ENCODE results near the gene ANKRD39.
"Not testable (repeated sequence)": the region's sequence is repeated elsewhere in the genome, so short reads cannot be mapped to it uniquely, and the experiment has no call there.

ANKRD39 gene

GRCh38 chr2:96857667-96858372, at the start of gene ANKRD39:
TSS of gene ANKRD39 (minus strand) at chr2:96858016. CDS start at chr2:96857987, 29 bp downstream.
- DNase-seq (ENCODE audit: insufficient read length, low spot score): peak; percentile 100
- FAIRE-seq: peak; percentile 95

- FAIRE-seq: no peak
- no peak for DNase-seq (ENCODE audit: insufficient read length, low spot score)
These were observed 48.9 kb upstream of the ANKRD39 start for GRCh38 chr2:96906729-96907114.

GRCh38 chr2:96903815-96904214, 46.0 kb upstream of the ANKRD39 start:
- DNase-seq (ENCODE audit: insufficient read length, low spot score): no peak
- FAIRE-seq: peak; percentile 64

- FAIRE-seq: no peak
- no peak for DNase-seq (ENCODE audit: insufficient read length, low spot score)
These were observed 45.5 kb upstream of the ANKRD39 start for GRCh38 chr2:96903318-96903717.

GRCh38 chr2:96900237-96900636, 42.4 kb upstream of the ANKRD39 start:
- FAIRE-seq (no peak), DNase-seq (ENCODE audit: insufficient read length, low spot score) (no peak)

- FAIRE-seq: peak; percentile 57
- no peak for DNase-seq (ENCODE audit: insufficient read length, low spot score)
These were observed 41.6 kb upstream of the ANKRD39 start for GRCh38 chr2:96899413-96899741.

GRCh38 chr2:96898641-96899412, 41.0 kb upstream of the ANKRD39 start:
- FAIRE-seq: peak; percentile 28

GRCh38 chr2:96898135-96898505, 40.3 kb upstream of the ANKRD39 start:
- FAIRE-seq (no peak), DNase-seq (ENCODE audit: insufficient read length, low spot score) (no peak)

More at GRCh38 chr2:96898641-96899412, 41.0 kb upstream of the ANKRD39 start:
- no peak for DNase-seq (ENCODE audit: insufficient read length, low spot score)

- DNase-seq (ENCODE audit: insufficient read length, low spot score): no peak
- FAIRE-seq: peak; percentile 62
These were observed 39.8 kb upstream of the ANKRD39 start for GRCh38 chr2:96897491-96898134.

- DNase-seq (ENCODE audit: insufficient read length, low spot score) (no peak), FAIRE-seq (no peak)
These were observed 38.2 kb upstream of the ANKRD39 start for GRCh38 chr2:96895746-96896651.

- FAIRE-seq (peak; percentile 55), DNase-seq (ENCODE audit: insufficient read length, low spot score) (no peak)
These were observed 37.4 kb upstream of the ANKRD39 start for GRCh38 chr2:96895032-96895745.

- FAIRE-seq: peak; percentile 85
These were observed 36.3 kb upstream of the ANKRD39 start for GRCh38 chr2:96894151-96894531.

GRCh38 chr2:96893289-96894150, 35.7 kb upstream of the ANKRD39 start:
- DNase-seq (ENCODE audit: insufficient read length, low spot score) (no peak), FAIRE-seq (peak; percentile 87)

More at GRCh38 chr2:96894151-96894531, 36.3 kb upstream of the ANKRD39 start:
- no peak for DNase-seq (ENCODE audit: insufficient read length, low spot score)

GRCh38 chr2:96891591-96892333, 33.9 kb upstream of the ANKRD39 start:
- no peak for FAIRE-seq

GRCh38 chr2:96890726-96891385, 33.0 kb upstream of the ANKRD39 start:
- no peak for FAIRE-seq

More at GRCh38 chr2:96891591-96892333, 33.9 kb upstream of the ANKRD39 start:
- DNase-seq (ENCODE audit: insufficient read length, low spot score): no peak

GRCh38 chr2:96890252-96890651, 32.4 kb upstream of the ANKRD39 start:
- FAIRE-seq: no peak
- no peak for DNase-seq (ENCODE audit: insufficient read length, low spot score)

More at GRCh38 chr2:96890726-96891385, 33.0 kb upstream of the ANKRD39 start:
- no peak for DNase-seq (ENCODE audit: insufficient read length, low spot score)

- not testable (repeated sequence) for DNase-seq (ENCODE audit: insufficient read length, low spot score); FAIRE-seq
These were observed 31.7 kb upstream of the ANKRD39 start for GRCh38 chr2:96889502-96889901.

All from HTR-8/SVneo (cell line).